Measurements from ENCODE around the gene STK36.

The STK36 gene

GRCh38 chr2:218748741-218749441 lies 77.0 kb downstream of the STK36 start:
- no peak for DNase-seq
